Activated naive CD8-positive, alpha-beta T cell treated with anti-CD3 and anti-CD28 coated beads for 36 hours (primary cell): Measurements from ENCODE around the gene CD101. TPM values are rescaled to one million over a fixed set of nuclear protein-coding genes. Genes with fewer than 3 reads are reported as not detected.

ENCODE experiments used
- DNase-seq: peaks from one replicate; pipeline ENCODE4 v3.0.0; 2021
- H3K27ac Mint-ChIP-seq: one replicate; pipeline ENCODE4 v1.8.0; 2022; ENCODE audit warnings: mild to moderate bottlenecking, moderate library complexity, mixed read lengths
- H3K27me3 Mint-ChIP-seq: one replicate; pipeline ENCODE4 v1.8.0; 2022; ENCODE audit warnings: mild to moderate bottlenecking, mixed read lengths
- H3K36me3 Mint-ChIP-seq: one replicate; pipeline ENCODE4 v1.8.0; 2021; ENCODE audit warnings: mild to moderate bottlenecking, mixed read lengths
- H3K4me1 Mint-ChIP-seq: one replicate; pipeline ENCODE4 v1.8.0; 2021; ENCODE audit warnings: mixed read lengths
- H3K4me3 Mint-ChIP-seq: one replicate; pipeline ENCODE4 v1.8.0; 2022; ENCODE audit warnings: mild to moderate bottlenecking, moderate library complexity, mixed read lengths
- H3K9me3 Mint-ChIP-seq: one replicate; pipeline ENCODE4 v1.8.0; 2022; ENCODE audit warnings: mixed read lengths
- total RNA-seq, 2 experiments: library from RNA; stranded (reverse); gene quantifications; one replicate each; pipeline ENCODE4 v1.2.3, GENCODE V29; 2021

CD101 gene
- total RNA-seq, 2 experiments from 2014 or later: 0.12 to 0.47 TPM

DNA sequence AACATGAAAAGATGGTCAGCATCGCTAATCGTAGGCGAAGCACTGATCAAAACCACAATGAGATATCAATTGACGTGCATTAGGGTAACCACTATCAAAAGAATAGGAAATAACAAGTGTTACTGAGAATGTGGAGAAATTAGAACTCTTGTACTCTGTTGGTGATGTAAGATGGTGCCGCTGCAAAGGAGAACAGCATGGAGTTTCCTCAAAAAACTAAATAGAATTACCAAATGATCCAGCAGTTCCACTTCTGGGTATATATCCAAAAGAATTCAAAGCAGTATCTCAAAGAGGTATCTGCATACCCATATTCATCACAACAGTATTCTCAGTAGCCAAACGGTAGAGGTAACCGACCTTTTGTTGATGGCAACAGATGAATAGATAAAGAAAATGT, 8.3 kb upstream of the CD101 start:
- Mint-ChIP-seq H3K27ac (no peak overlapping the region), H3K9me3 (peaks cover 2% of the 10 kb centered on the region), H3K36me3 (peaks cover 4% of the 10 kb centered on the region), H3K27me3 (no peaks in the 10 kb centered on the region), H3K4me1 (peaks cover 9% of the 10 kb centered on the region), H3K4me3 (no peak overlapping the region)
- no peak for DNase-seq

DNA sequence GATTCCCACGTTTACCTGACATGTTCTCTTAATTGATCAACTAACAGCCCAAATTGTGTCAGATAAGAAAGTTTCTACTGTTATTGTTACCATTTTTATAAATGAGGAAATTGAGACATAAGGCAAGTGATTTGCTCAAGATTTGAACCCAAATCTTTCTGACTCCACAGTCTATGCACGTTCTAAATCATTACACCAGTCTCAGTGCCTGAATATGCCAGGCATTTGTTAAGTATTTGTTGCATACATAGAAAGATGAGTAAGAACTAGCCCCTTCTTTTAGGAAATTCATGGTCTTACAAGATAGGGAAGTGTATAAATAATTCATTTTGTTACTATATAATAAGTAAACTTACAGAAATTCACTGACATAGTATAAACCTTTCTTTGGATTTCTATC, 7.1 kb upstream of the CD101 start:
- no peaks in the 10 kb centered on the region for H3K27me3 Mint-ChIP-seq
- no peak overlapping the region for H3K4me3 Mint-ChIP-seq
- DNase-seq: no peak
- H3K27ac Mint-ChIP-seq: no peak overlapping the region
- H3K36me3 Mint-ChIP-seq: peaks cover 1% of the 10 kb centered on the region
- peaks cover 2% of the 10 kb centered on the region for H3K9me3 Mint-ChIP-seq
- peaks cover 9% of the 10 kb centered on the region for H3K4me1 Mint-ChIP-seq

DNA sequence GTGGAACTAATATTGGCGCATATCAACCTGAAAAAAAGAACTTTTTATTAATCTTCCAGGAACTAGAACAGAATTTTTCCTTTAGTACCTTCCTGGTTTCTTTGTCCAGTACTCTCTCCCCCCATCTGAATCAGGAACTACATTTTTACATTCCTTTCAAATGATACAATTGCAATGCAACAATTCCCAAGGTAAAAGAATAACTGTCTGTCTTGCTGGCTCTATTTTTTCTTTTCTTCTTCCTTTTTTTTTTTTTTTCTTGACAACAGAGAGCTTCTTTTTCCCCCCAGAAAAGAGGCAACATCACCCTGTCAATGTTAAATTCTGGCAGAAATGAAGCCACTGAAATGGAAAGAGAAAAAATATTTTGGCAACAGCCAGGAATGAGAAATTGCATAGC, 4.5 kb upstream of the CD101 start:
- H3K36me3 Mint-ChIP-seq: peaks cover 1% of the 10 kb centered on the region
- H3K9me3 Mint-ChIP-seq: peaks cover 3% of the 10 kb centered on the region
- no peak for DNase-seq
- no peak overlapping the region for H3K4me3 Mint-ChIP-seq
- no peak overlapping the region for H3K27ac Mint-ChIP-seq
- peaks cover 12% of the 10 kb centered on the region for H3K4me1 Mint-ChIP-seq
- H3K27me3 Mint-ChIP-seq: no peaks in the 10 kb centered on the region

DNA sequence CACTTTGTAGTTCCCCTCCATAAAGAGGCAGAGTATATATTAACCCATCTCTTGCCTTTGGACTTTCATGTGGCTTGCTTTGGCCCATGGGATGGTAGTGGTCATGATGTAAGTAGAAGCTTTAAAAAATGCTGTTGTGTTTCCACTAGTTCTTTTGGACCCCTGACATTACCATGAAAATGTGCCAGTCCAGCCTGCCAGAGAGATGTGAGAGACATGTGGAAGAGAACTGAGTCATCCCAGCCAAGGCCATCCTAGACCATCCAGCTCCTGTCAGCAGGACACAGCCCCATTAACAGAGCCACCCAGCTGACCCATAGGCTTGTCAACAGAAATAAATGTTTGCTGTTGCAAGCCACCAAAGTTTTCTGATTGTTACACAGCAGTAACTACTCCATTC, 3.9 kb upstream of the CD101 start:
- Mint-ChIP-seq H3K4me1 (peaks cover 14% of the 10 kb centered on the region), H3K9me3 (peaks cover 5% of the 10 kb centered on the region)
- no peak for DNase-seq

DNA sequence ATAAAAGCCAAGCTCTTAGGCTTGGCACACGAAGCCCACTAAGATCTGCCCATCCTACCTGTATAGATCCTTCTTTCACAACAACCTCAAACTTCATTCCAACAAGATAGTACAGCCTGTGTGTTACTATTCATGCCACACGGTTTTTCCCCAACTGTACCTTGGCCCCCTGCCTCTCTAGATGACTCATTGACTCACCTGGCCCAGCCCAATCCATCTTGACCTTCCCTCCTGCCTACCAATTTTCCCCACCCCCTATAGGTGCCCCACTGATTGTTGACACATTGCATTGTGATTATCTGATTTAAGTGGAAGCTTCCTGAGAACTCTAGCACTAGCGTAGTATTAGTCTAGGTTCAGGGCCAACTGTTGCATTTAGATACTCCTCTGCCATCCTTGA, 2.0 kb upstream of the CD101 start:
- H3K27me3 Mint-ChIP-seq: no peaks in the 10 kb centered on the region
- peaks cover 3% of the 10 kb centered on the region for H3K9me3 Mint-ChIP-seq
- H3K4me3 Mint-ChIP-seq: no peak overlapping the region
- H3K27ac Mint-ChIP-seq: no peak overlapping the region
- no peak for DNase-seq
- H3K4me1 Mint-ChIP-seq: peaks cover 14% of the 10 kb centered on the region
- H3K36me3 Mint-ChIP-seq: no peaks in the 10 kb centered on the region

More for the DNA sequence above, 3.9 kb upstream of the CD101 start:
- Mint-ChIP-seq H3K4me3 (no peak overlapping the region), H3K27me3 (no peaks in the 10 kb centered on the region), H3K27ac (no peak overlapping the region), H3K36me3 (no peaks in the 10 kb centered on the region)

DNA sequence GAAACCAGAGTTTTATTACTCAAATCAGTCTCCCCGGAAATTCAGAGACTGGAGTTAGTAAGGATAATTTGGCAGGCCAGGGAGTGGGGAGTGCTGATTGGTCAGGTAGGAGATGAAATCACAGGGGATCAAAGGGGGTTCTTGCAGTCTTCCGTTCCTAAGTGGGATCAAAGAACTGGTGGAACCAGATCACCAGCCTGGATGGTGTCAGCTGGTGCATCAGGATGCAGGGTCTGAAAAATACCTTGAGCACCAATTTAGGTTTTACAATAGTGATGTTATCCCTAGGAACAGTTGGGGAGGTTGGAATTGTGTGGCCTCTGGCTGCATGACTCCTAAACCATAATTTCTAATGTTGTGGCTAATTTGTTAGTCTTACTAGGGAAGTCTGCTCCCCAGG, 1.4 kb upstream of the CD101 start:
- Mint-ChIP-seq H3K9me3 (peaks cover 3% of the 10 kb centered on the region), H3K4me1 (peaks cover 14% of the 10 kb centered on the region), H3K4me3 (no peak overlapping the region)

DNA sequence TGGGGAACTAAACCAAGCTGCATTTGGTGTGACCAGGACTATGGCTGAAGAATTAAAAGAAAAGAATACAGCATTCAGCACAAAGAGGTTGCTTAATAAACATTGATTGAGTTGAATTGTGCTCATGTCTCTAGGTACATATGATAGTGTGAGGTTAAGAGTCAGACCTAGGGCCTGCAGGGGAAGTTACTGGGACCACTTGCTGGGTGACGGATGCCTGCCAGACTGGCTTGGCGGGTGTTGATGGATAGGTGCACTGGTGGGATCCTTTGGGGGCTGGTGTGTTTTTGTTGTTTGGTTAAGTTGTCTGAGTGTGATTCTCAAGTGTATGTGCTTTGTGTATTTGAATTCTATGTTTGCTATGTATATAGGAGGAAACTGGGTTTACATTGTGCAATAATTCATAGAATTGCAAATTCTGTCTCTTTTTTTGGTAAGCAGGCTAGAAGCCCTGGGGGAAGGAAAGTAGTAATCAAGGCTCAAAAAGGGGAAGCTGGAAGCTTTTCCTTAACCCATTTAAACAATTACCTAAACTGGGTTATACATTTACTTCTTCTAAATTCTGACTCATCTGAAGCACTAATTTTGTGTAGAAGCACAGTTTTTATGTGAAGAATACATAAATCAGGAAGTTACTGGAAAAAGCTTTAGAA, 1.8 kb downstream of the CD101 start:
- H3K4me3 Mint-ChIP-seq: no peak overlapping the region

More for the DNA sequence above, 1.4 kb upstream of the CD101 start:
- H3K27me3 Mint-ChIP-seq: no peaks in the 10 kb centered on the region
- H3K36me3 Mint-ChIP-seq: no peaks in the 10 kb centered on the region
- no peak overlapping the region for H3K27ac Mint-ChIP-seq
- DNase-seq: no peak

DNA sequence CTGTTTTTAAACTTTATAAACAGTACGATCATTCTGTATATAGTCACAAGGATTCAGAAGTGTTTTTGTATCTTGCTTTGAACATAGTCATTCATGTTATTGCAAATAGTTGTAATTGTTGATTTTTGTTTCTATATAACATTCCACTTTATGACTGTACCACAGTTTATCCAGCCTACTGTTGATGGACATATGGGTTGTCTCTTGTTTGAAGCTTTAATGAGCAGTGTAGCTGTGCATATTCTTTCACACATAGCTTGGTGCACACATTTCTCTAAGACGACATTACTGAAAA, 6.1 kb downstream of the CD101 start:
- Mint-ChIP-seq H3K4me3 (no peak overlapping the region), H3K27ac (no peak overlapping the region), H3K36me3 (peaks cover 8% of the 10 kb centered on the region), H3K4me1 (peaks cover 31% of the 10 kb centered on the region), H3K27me3 (no peaks in the 10 kb centered on the region), H3K9me3 (no peaks in the 10 kb centered on the region)
- DNase-seq: no peak

More for the DNA sequence above, 1.8 kb downstream of the CD101 start:
- DNase-seq: no peak
- Mint-ChIP-seq H3K4me1 (peaks cover 29% of the 10 kb centered on the region), H3K27me3 (no peaks in the 10 kb centered on the region), H3K36me3 (peaks cover 6% of the 10 kb centered on the region), H3K27ac (no peak overlapping the region), H3K9me3 (peaks cover 3% of the 10 kb centered on the region)

DNA sequence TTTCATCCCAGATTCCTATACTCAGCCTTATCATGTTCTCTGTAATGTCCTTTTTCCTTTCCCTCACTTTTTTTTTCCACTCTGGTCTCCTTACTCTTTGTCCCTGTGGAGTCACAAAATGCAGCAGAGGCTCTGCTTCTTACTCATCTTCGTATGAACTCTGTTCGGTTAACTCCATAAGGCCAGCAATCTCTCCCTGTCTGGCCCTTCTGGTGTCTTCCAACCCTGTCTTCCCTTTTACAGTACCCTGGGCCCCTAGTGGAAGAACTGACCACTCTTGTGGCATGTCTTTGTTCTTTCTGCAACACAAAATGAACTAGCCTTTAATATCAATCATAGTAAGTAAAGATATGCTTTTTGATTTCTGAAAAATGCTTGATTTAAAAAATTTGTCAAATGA, 7.1 kb downstream of the CD101 start:
- Mint-ChIP-seq H3K4me3 (no peak overlapping the region), H3K4me1 (peaks cover 36% of the 10 kb centered on the region)

DNA sequence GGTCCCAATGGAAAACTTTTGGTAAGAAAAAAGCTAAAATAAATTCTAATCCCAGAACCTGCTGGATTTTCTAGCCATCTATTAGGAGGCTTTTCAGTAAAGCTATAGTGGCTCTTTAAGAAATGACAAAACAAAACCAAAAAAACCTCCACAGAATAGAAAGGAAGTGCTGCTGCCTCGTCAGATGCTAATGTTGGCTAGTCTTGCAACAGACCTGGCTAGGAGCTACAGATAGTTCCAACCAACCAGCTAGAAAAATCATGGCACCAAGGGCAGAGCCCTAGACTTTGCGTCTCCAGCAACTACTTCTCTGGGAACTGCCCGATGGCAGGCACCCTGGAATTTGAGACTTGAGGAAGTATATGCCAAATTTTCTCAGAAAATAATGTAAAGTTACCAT, 7.6 kb downstream of the CD101 start:
- H3K4me1 Mint-ChIP-seq: peaks cover 39% of the 10 kb centered on the region

More for the DNA sequence above, 7.1 kb downstream of the CD101 start:
- H3K9me3 Mint-ChIP-seq: no peaks in the 10 kb centered on the region
- no peak for DNase-seq
- peaks cover 8% of the 10 kb centered on the region for H3K36me3 Mint-ChIP-seq
- no peaks in the 10 kb centered on the region for H3K27me3 Mint-ChIP-seq
- H3K27ac Mint-ChIP-seq: peak overlapping the region; percentile 55

DNA sequence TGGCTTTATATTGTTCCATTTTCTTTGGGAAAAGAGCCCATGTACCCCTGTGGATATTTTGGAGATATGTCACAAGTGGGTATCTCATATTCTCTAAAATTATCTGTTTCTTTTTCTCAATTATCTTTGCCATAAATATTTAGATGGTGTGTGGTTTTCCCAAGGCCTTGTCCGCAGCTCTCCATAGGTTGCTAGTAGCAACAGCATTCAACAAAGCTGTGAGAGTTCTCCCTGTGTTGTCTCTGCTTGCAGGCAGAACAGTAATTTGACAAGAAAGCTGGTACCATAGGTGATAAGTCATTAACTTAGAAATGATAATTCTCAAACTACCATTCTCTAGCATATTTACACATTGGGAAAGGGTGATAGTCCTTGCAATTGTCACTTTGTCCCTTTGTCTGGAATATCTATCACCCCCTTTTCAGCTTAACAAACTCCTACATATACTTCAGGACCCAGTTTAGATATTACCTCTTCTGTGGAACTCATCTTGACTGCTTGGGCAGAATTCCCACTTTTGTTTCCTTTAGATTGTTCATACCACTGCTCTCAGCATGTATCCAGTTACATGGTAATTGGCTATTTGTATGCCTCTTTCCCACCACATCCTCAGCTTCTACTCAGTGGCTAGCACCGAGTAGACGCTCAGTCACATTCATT, 8.9 kb downstream of the CD101 start:
- no peak overlapping the region for H3K4me3 Mint-ChIP-seq
- H3K27ac Mint-ChIP-seq: no peak overlapping the region
- H3K9me3 Mint-ChIP-seq: no peaks in the 10 kb centered on the region
- DNase-seq: no peak
- H3K36me3 Mint-ChIP-seq: peaks cover 8% of the 10 kb centered on the region
- H3K27me3 Mint-ChIP-seq: no peaks in the 10 kb centered on the region
- H3K4me1 Mint-ChIP-seq: peaks cover 48% of the 10 kb centered on the region

More for the DNA sequence above, 7.6 kb downstream of the CD101 start:
- no peaks in the 10 kb centered on the region for H3K27me3 Mint-ChIP-seq
- no peak for DNase-seq
- no peak overlapping the region for H3K4me3 Mint-ChIP-seq
- H3K9me3 Mint-ChIP-seq: no peaks in the 10 kb centered on the region
- peak overlapping the region; percentile 44 for H3K27ac Mint-ChIP-seq
- H3K36me3 Mint-ChIP-seq: peaks cover 8% of the 10 kb centered on the region

DNA sequence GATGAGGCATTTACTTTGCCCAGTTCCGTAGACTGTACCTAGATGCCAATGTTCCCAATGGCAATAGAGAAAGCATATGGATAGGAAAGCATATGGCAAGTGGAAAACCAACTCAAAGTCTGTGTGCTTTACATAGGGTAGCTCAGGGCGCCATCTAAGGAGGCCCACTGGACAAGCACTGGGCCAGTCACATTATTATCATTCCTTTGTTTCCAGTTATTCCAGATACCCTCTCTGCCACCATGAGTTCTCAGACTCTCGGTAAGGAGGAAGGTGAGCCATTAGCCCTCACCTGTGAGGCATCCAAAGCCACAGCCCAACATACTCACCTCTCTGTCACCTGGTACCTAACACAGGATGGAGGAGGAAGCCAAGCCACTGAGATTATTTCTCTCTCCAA, 9.8 kb downstream of the CD101 start:
- Mint-ChIP-seq H3K4me3 (no peak overlapping the region), H3K27ac (no peak overlapping the region), H3K4me1 (peaks cover 53% of the 10 kb centered on the region), H3K9me3 (no peaks in the 10 kb centered on the region), H3K27me3 (no peaks in the 10 kb centered on the region), H3K36me3 (peaks cover 5% of the 10 kb centered on the region)
- DNase-seq: no peak

DNA sequence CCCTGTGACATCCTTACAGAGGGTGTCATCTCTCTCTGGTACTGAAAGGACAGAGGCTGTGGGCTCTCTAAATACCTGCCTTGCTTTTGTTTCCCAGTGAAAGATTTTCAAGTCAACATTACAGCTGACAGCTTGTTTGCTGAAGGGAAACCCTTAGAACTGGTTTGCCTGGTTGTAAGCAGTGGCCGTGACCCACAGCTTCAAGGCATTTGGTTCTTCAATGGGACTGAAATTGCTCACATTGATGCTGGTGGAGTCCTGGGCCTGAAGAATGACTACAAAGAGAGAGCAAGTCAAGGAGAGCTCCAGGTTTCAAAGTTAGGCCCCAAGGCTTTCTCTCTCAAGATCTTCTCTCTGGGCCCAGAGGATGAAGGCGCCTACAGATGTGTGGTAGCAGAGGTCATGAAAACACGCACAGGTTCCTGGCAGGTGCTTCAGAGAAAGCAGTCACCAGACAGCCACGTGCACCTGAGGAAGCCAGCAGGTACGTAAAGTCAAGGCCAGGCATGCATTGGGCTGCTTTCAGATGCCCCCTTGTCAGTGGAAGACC, 11.8 kb downstream of the CD101 start:
- DNase-seq: no peak
- Mint-ChIP-seq H3K9me3 (no peaks in the 10 kb centered on the region), H3K27ac (peak overlapping the region; percentile 66), H3K4me1 (peaks cover 56% of the 10 kb centered on the region), H3K4me3 (no peak overlapping the region), H3K27me3 (no peaks in the 10 kb centered on the region), H3K36me3 (peaks cover 3% of the 10 kb centered on the region)

DNA sequence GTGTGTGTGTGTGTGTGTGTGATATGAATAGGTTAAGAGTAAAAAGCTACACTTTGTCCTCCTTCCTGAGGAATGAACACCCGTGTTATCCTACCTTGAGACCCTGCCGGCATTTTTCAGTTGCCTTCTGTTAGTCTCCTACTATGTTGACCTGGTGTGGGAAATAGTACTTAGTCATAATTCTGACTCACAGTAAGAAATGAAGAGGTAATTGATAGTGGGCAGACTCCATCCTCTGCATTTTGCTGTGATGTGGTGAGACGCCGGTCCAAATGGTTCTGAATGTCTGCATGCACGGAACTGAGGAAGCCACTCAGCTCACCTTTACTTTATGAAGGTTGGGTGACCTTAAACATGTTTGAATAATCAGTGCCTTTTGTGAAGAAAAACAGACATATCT, 12.6 kb downstream of the CD101 start:
- H3K4me1 Mint-ChIP-seq: peaks cover 49% of the 10 kb centered on the region
- DNase-seq: peak; percentile 22
- H3K9me3 Mint-ChIP-seq: no peaks in the 10 kb centered on the region
- no peaks in the 10 kb centered on the region for H3K27me3 Mint-ChIP-seq
- no peaks in the 10 kb centered on the region for H3K36me3 Mint-ChIP-seq
- no peak overlapping the region for H3K4me3 Mint-ChIP-seq
- H3K27ac Mint-ChIP-seq: peak overlapping the region; percentile 34

DNA sequence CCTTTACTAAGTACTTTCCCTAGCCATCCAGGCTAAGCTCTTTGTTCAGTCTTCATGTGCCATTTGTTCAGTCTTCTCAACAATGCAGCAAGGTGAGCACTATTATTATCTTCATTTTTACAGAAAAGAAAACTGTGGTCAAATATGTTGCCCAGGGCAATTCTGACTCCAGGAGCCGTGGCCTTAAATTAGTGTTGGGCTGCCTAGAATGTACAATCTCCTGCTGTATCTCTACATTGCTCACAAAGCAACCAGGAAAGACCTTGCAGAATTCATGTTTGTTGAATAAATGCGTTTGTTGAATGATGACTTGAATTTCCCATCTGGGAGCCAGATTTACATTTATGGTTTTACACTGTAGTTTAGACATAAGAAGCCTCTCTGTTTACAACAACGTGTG, 14.2 kb downstream of the CD101 start:
- Mint-ChIP-seq H3K36me3 (no peaks in the 10 kb centered on the region), H3K27ac (peak overlapping the region; percentile 83), H3K4me1 (peaks cover 41% of the 10 kb centered on the region), H3K9me3 (no peaks in the 10 kb centered on the region), H3K27me3 (peaks cover 8% of the 10 kb centered on the region), H3K4me3 (no peak overlapping the region)
- DNase-seq: no peak

DNA sequence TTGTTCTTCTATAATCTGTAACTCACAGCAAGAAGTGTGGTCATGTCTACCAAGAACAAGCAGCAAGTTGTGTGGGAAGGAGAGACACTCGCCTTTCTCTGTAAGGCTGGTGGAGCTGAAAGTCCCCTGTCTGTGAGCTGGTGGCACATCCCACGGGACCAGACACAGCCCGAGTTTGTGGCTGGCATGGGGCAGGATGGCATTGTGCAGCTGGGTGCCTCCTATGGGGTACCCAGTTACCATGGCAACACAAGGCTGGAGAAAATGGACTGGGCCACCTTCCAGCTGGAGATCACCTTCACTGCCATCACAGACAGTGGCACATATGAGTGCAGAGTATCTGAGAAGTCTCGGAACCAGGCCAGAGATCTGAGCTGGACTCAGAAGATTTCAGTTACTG, 15.5 kb downstream of the CD101 start:
- Mint-ChIP-seq H3K9me3 (no peaks in the 10 kb centered on the region), H3K4me1 (peaks cover 41% of the 10 kb centered on the region), H3K4me3 (no peak overlapping the region), H3K27me3 (peaks cover 8% of the 10 kb centered on the region), H3K27ac (no peak overlapping the region), H3K36me3 (no peaks in the 10 kb centered on the region)
- DNase-seq: no peak
